ENCODE measurements around the gene DIP2C. TPM values are rescaled to one million over a fixed set of nuclear protein-coding genes. Genes with fewer than 3 reads are reported as not detected.

Gene DIP2C
- total RNA-seq, 2 experiments from 2014 or later = 0.62 to 0.80 TPM

DNA sequence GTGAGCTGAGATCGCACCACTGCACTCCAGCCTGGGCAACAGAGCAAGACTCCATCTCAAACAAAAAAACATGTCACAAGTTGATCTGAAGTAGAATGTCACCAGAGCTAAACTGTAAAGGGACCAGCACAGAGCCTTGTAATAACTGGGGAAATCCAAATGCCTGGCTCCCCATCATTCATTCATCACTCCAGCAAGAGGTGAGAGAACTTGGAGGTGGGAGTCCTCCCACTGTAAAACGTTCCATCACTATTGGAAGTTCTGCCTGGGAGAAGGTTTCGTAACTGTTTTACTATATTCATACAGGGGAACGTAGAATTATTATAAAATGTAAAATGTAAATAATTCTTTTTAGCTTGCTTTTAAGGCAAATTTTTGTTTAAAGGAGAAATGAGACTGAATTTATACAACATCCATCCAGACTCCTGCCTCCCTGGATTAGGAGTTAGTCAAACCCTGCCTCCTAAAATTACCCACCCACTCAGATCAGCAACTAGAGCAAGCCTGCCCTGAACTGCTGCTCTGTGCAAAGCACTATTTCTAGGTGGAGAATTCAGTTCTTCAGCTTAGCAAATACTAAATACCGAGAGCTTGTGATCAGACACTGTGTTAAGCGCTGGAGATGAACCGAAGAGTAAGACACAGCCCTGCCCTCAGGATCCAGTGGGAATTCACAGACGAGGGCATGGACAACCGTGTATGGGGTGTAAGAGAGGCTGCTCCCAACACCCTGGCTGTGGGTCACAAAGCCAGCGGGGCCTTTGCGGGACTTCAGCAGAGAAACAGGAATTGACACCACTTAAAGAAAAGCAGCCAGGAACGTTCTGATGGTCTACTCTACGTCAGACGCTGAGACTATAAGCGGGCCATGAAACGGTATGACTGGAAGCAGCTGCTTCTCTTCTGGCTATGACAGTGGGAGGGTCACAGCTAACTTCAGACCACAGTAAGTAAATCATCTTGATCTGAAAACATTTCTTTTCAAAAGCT lies 345.9 kb downstream of the DIP2C start:
- H3K4me1 Mint-ChIP-seq (ENCODE audit: low read depth) = no peaks in the 10 kb centered on the region
- ChIA-PET CTCF (no interaction called here), POLR2A (no interaction called here)
- no peak overlapping the region for H3K4me3 Mint-ChIP-seq
- intact Hi-C loops (cut with micrococcal nuclease) = no loop called here
- no peak overlapping the region for H3K27ac Mint-ChIP-seq
- H3K9me3 Mint-ChIP-seq = no peaks in the 10 kb centered on the region
- H3K27me3 Mint-ChIP-seq = no peaks in the 10 kb centered on the region
- DNase-seq = no peak
- no peaks in the 10 kb centered on the region for H3K36me3 Mint-ChIP-seq

DNA sequence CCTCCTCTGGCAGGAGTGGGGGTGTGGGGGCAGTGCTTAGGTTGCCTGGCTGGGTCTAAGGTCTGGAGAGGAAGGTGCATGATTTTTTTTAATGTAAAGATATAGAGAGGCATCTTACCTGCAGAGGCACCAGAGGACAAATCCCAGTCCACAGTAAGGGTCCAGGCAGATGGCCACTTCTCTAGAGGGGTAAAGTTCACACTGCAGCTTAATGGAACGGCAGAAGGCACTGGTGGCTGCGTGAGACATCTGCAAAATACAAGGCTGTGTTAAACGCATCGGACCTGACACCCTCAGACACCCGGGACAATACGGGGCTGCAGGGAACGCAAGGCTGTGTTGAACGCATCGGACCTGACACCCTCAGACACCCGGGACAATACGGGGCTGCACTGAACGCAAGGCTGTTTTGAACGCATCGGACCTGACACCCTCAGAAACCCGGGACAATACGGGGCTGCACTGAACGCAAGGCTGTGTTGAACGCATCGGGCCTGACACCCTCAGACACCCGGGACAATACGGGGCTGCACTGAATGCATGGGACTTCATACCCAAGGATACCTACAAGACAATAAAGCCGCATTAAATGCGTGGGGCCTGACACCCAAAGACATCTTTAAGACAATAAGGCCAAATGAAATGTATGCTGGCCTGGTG lies 348.3 kb downstream of the DIP2C start:
- H3K4me3 Mint-ChIP-seq = no peak overlapping the region
- no peaks in the 10 kb centered on the region for H3K9me3 Mint-ChIP-seq
- intact Hi-C loops (cut with micrococcal nuclease) = no loop called here
- H3K27me3 Mint-ChIP-seq = no peaks in the 10 kb centered on the region
- H3K27ac Mint-ChIP-seq = no peak overlapping the region
- ChIA-PET POLR2A (no interaction called here), CTCF (interaction anchor here (0.7 kb wide), 1 partner anchor 81 kb away, joined by 3 read pairs; no protein-coding TSS in a partner anchor)
- no peaks in the 10 kb centered on the region for H3K36me3 Mint-ChIP-seq
- H3K4me1 Mint-ChIP-seq (ENCODE audit: low read depth) = no peaks in the 10 kb centered on the region
- no peak for DNase-seq

DNA sequence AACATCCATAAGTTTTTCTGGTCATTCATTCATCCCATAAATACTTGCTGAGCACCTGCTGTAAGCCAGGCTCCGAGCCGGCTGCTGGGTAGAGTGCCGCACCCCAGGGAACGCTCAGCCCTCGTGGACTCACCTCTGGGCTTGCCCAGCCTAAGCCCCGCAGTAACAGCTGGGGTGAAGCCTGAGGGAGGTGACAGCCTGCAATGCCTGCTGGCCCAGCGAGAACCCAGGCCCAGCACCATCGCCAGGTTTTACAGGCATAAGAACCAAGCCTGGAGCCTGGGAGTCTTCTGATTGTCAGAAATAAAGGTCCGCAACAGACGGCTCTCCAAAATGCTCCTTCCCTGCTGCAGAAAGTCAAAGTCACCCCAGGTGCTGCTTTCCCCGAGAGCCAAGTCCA lies 348.8 kb downstream of the DIP2C start:
- H3K9me3 Mint-ChIP-seq = no peaks in the 10 kb centered on the region
- CTCF ChIA-PET = no interaction called here
- H3K4me3 Mint-ChIP-seq = no peak overlapping the region
- POLR2A ChIA-PET = no interaction called here
- no peak for DNase-seq
- H3K27me3 Mint-ChIP-seq = no peaks in the 10 kb centered on the region
- H3K36me3 Mint-ChIP-seq = no peaks in the 10 kb centered on the region
- H3K27ac Mint-ChIP-seq = no peak overlapping the region
- no peaks in the 10 kb centered on the region for H3K4me1 Mint-ChIP-seq (ENCODE audit: low read depth)
- intact Hi-C loops (cut with micrococcal nuclease) = no loop called here

DNA sequence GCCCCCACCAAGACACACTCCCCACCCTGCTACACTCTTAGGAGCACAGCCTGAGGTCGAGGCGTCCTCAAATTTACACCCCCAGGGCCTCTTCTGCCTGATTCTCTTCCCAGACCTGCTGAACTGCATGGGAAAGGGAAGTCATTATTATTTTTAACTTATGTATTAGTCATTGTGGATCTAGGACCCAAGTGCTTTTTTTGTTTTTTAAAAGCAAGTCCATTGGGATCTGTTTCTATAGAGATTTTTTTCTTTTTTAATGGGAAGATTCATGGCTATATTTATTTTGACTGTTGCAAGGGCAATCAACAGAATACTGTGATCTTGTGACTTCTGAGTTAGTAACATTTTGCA lies 350.5 kb downstream of the DIP2C start:
- H3K4me1 Mint-ChIP-seq (ENCODE audit: low read depth) = peaks cover 2% of the 10 kb centered on the region
- ChIA-PET POLR2A (no interaction called here), CTCF (no interaction called here)
- no peak for DNase-seq
- H3K9me3 Mint-ChIP-seq = no peaks in the 10 kb centered on the region
- H3K36me3 Mint-ChIP-seq = no peaks in the 10 kb centered on the region
- no peak overlapping the region for H3K4me3 Mint-ChIP-seq
- H3K27ac Mint-ChIP-seq = no peak overlapping the region
- H3K27me3 Mint-ChIP-seq = no peaks in the 10 kb centered on the region
- intact Hi-C loops (cut with micrococcal nuclease) = loop anchor here (10.0 kb wide), 1 partner anchor 116 kb away; no protein-coding TSS in a partner anchor

DNA sequence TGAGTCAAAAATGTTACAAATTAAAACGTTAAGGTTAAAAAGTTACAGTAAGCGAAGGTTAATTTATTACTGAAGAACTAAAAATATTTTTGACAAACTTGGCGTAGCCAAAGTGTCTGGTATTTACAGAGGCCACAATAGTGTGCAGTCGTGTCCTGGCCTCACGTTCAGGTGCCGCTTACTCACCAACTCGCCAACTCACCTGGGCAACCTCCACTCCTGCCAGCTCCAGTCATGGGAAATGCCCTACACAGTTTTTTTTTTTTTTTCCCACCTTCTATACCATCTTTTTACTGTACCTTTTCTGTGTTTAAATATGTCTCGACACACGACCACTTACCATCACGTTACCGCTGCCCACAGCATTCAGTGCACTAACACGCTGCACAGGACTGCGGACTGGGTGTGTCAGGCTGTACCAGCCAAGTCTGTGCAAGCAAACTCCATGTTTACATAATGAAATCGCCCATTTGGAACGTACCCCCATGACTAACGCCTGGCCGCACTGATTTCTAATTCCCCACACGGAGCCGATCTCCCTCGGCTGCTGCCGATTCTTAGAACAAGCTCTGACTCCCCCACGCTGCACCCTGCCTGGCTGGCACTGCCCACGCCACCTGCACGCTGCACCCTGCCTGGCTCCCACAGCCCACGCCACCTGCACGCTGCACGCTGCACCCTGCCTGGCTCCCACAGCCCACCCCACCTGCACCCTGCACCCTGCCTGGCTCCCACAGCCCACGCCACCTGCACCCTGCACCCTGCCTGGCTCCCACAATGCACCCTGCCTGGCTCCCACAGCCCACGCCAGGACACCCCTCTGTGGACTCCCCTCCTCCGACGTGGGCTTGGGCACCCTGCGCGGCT lies 351.1 kb downstream of the DIP2C start:
- POLR2A ChIA-PET = no interaction called here
- Mint-ChIP-seq H3K9me3 (no peaks in the 10 kb centered on the region), H3K4me3 (no peak overlapping the region), H3K27me3 (no peaks in the 10 kb centered on the region), H3K36me3 (no peaks in the 10 kb centered on the region), H3K27ac (no peak overlapping the region), H3K4me1 (ENCODE audit: low read depth) (peaks cover 8% of the 10 kb centered on the region)
- CTCF ChIA-PET = interaction anchor here (0.9 kb wide), 1 partner anchor 10 kb away, joined by 3 read pairs; no protein-coding TSS in a partner anchor
- intact Hi-C loops (cut with micrococcal nuclease) = loop anchor here (10.0 kb wide), 1 partner anchor 116 kb away; no protein-coding TSS in a partner anchor
- no peak for DNase-seq

DNA sequence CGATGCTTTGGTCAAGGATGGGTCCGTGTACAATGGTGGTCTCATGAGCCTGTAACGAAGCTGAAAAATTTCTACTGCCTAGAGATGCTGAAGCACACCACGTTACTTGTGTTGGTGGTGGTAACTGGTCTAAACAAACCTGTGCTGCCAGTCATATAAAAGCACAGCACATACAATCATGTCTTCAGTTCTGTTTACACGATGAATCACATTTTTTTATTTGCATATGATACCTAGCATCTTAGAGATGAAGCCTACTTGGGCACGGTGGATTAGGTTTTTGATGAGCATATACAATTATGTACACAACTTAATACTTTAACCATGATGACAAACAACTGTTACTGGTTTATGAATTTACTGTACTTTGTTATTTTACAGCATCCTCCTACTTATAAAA lies 353.2 kb downstream of the DIP2C start:
- POLR2A ChIA-PET = no interaction called here
- intact Hi-C loops (cut with micrococcal nuclease) = loop anchor here (10.0 kb wide), 1 partner anchor 119 kb away; no protein-coding TSS in a partner anchor
- Mint-ChIP-seq H3K4me1 (ENCODE audit: low read depth) (peaks cover 17% of the 10 kb centered on the region), H3K4me3 (no peak overlapping the region), H3K36me3 (no peaks in the 10 kb centered on the region), H3K9me3 (no peaks in the 10 kb centered on the region), H3K27ac (no peak overlapping the region), H3K27me3 (no peaks in the 10 kb centered on the region)
- CTCF ChIA-PET = interaction anchor here (0.6 kb wide), 1 partner anchor 143 kb away, joined by 4 read pairs; no protein-coding TSS in a partner anchor
- DNase-seq = no peak

DNA sequence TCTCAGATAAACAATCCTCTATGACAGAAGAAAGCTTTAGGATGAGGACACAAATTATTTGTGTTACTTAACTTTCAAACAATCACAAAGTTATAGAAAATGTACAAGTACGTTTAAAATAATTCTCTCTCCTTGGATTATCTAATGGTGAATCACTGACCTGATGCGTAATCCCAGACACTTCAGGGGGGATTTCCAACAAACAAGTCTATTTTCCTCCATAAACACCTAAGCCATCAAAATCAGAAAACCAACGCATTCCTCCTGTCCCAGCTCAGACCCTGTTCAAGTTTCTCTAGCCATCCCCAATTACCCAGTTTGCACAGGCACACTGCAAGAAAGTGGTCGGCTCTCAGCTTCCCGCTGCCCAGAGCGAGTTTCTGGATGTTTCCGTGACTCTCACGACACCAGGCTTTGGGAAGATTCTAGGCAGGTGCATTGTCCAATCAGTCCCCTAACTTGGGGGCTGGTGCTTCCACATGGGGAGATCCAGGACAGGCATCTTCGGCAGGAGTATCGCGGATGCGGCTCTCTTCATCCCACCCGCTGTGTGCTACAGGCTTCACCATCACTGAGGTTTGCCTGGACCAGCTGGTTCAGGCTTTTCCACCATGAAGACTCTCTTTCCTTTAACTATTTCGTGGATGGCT lies 354.2 kb downstream of the DIP2C start:
- POLR2A ChIA-PET = no interaction called here
- intact Hi-C loops (cut with micrococcal nuclease) = loop anchor here (10.0 kb wide), 1 partner anchor 120 kb away; no protein-coding TSS in a partner anchor
- Mint-ChIP-seq H3K9me3 (no peaks in the 10 kb centered on the region), H3K4me1 (ENCODE audit: low read depth) (peaks cover 17% of the 10 kb centered on the region), H3K27ac (no peak overlapping the region), H3K36me3 (no peaks in the 10 kb centered on the region), H3K4me3 (no peak overlapping the region), H3K27me3 (no peaks in the 10 kb centered on the region)
- DNase-seq = no peak
- CTCF ChIA-PET = no interaction called here

DNA sequence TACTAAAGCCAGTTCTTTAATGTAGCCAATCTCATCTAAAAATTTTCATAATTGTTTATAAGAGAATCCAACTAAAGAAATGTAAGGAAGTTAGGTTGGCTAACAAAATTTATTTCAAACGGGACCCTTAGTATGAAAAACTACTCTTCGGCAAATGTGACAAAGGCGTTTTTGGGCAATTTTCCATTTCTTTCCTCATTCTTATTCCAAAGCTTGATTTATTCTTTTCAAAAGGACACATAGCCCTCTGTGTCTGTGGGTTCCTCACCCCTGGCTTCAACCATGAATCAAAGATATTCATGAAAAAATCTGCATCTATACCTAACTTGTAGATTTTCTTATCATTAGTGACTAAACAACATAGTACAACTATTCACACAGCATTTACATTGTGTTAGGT lies 358.3 kb downstream of the DIP2C start:
- no peaks in the 10 kb centered on the region for H3K9me3 Mint-ChIP-seq
- ChIA-PET POLR2A (no interaction called here), CTCF (no interaction called here)
- DNase-seq = no peak
- intact Hi-C loops (cut with micrococcal nuclease) = loop anchor here (5.0 to 10.0 kb wide), 2 partner anchors 124 to 149 kb away; no protein-coding TSS in a partner anchor
- no peak overlapping the region for H3K27ac Mint-ChIP-seq
- no peaks in the 10 kb centered on the region for H3K27me3 Mint-ChIP-seq
- no peak overlapping the region for H3K4me3 Mint-ChIP-seq
- peaks cover 31% of the 10 kb centered on the region for H3K4me1 Mint-ChIP-seq (ENCODE audit: low read depth)
- H3K36me3 Mint-ChIP-seq = no peaks in the 10 kb centered on the region

DNA sequence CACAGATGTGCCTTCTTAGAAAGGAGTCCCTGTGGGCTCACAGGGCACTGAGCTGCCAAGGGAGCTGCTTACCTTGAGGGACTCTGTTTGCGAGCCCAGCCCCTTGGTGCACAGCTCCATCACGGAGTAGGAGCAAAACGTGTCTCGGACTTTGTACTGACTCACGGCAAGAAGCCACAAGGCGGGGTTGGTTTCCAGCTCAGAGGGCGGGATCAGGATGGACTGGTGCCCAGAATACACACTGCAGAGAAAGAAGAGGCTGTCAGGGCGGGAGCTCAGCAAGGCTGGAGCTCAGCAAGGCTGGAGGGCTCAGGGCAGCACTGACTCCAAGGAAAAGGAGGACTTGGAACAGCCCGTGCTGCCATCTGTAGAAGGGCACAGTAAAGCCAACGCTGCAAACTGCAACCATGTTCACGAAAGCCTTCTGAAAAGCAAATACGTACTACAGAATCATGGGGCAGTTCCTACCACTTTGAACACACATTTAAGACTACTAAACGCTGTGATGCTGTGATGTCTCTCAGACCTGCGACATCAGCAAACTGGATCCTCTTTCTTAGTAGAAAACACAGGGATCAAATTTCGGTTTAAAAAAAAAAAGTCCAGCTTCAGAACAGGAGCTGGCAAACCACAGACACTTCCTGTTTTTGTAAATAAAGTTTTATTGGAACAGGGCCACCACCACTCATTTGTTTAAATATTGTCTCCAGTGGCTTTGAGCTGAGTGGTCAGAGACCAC lies 359.9 kb downstream of the DIP2C start:
- Mint-ChIP-seq H3K9me3 (no peaks in the 10 kb centered on the region), H3K27ac (peak overlapping the region; percentile 60), H3K4me3 (peak overlapping the region; percentile 33), H3K4me1 (ENCODE audit: low read depth) (peaks cover 35% of the 10 kb centered on the region), H3K27me3 (no peaks in the 10 kb centered on the region), H3K36me3 (no peaks in the 10 kb centered on the region)
- peak; percentile 61 for DNase-seq
- intact Hi-C loops (cut with micrococcal nuclease) = loop anchor here (5.0 to 10.0 kb wide), 2 partner anchors 125 to 147 kb away; no protein-coding TSS in a partner anchor
- ChIA-PET CTCF (interaction anchor here (1.3 kb wide), 1 partner anchor 9 kb away, joined by 3 read pairs; no protein-coding TSS in a partner anchor), POLR2A (interaction anchor here (2.0 kb wide), 1 partner anchor 12 kb away, joined by 6 read pairs; no protein-coding TSS in a partner anchor)

DNA sequence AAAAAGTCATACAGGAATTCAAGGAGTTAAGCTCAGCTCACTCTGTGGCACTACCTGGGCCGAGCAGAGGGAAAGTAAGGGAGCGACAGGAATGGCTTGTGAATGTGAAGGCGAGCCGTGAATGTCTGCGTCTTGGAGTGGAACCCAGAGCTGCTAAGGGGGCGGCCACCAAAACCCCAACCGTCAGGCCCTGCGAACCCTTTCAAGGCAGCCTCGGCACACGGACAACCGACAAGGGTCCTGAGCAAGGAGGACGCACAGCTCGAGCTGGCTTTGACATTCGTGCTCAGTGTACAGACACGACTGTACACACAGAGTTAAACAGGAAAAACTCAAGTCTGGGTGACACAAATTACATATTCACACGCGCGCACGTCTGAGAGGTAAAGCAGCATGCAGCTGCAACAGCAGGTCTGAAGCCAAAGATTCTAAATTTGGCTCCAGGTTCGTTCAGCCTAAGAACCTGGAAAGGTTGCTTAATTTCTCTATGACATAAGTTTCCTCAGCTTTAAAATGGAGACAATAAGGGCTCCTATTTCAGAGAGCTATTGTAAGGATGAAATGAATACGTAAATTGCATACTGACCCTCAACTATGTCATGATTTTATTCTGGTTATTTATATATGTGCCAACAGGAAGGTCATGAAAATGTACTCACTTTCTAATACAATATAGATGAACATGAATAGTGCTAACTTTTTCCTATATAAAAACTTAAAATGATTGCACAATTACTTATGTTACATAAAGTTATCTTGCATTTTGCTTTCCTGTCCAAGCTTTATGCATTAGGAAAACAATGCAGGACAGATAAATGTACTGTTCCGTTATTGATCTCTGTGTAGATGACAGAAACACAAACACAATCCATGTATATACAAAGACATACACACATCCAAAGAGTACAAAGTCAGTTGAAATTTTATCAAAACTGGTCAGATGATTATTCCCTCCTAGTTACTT lies 361.3 kb downstream of the DIP2C start:
- H3K36me3 Mint-ChIP-seq = no peaks in the 10 kb centered on the region
- H3K27me3 Mint-ChIP-seq = no peaks in the 10 kb centered on the region
- H3K9me3 Mint-ChIP-seq = no peaks in the 10 kb centered on the region
- intact Hi-C loops (cut with micrococcal nuclease) = no loop called here
- H3K27ac Mint-ChIP-seq = no peak overlapping the region
- POLR2A ChIA-PET = interaction anchor here (2.0 kb wide), 1 partner anchor 11 kb away, joined by 6 read pairs; no protein-coding TSS in a partner anchor
- H3K4me1 Mint-ChIP-seq (ENCODE audit: low read depth) = peaks cover 37% of the 10 kb centered on the region
- CTCF ChIA-PET = interaction anchor here (1.3 kb wide), 1 partner anchor 10 kb away, joined by 3 read pairs; no protein-coding TSS in a partner anchor
- no peak for DNase-seq
- H3K4me3 Mint-ChIP-seq = no peak overlapping the region
